NCI-H1105 (cell line): ENCODE results near the gene CYP3A4.
"Not testable (repeated sequence)": the region's sequence is repeated elsewhere in the genome, so short reads cannot be mapped to it uniquely, and the experiment has no call there.

ENCODE experiments used
- DNase-seq: peaks from one replicate; lab custom pipeline; 2025; lab: John Stamatoyannopoulos, UW

The CYP3A4 gene

DNA sequence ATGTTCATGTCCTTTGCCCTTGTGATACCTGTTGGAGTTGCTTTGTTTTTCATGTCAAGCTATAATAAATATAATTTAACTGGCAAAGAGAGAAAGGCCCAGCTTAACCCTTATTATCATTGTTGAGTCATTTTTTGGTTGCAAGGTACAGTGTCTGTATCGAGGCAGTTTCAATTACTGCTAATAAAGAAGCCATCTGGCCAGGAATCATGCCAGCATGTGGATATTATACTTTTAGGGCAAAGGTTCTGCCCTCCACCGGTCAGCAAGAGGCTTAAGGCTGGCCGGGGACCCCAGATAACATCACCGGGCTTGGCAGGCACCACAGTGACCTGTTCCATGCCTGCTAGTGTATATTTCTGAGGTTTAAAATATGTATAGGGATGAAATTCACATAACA is 9.0 kb upstream of the CYP3A4 start:
- no peak for DNase-seq

DNA sequence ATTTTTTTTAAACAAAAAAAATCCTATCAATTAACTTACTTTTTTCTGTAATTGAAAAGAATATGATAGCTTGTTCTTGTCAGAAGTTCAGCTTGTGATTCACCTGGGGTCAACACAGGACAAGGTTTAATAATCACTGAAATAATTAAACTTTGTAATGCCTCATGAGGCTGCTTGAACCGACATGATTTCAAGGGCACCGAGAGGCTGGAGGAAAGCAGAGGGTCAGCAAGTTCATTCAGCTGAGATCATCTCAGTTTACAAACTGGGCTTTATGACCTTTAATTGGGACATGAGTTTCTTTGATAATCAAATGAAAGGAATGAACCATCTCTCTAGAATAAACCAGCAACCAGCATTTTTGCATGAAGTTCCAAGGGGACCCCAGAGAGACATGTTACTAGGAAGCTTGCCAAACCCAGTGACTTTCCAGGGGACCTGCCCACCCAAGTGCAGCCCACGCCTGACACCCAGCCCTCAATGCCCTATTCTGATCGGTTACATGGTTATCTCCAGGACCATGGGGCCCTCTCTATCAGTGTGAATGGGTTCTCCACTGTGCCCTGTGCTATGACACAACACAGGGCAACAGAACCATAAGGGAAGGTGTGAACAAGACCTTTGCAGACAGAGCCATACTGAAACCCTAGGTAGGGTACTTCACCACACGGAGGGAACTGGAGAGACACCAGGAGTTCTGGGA is 7.8 kb upstream of the CYP3A4 start:
- no peak for DNase-seq

DNA sequence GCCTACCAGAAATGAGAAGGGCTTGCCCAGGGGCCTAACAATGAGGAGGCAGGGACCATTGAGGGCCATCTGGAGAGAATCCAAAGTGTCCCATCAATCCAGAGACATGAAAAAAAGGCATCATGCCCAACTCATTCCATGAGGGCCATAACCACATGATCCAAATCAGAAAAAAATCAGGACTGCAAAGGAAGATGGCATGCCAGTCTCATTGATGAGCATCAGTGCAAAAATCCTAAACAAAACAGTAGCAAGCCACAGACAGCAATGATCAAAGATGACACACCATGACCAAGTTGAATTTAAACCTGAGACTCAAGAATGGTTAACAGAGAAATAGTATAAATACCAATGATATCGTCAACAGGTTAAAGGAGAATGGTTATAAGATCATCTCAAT is 7.0 kb upstream of the CYP3A4 start:
- no peak for DNase-seq

DNA sequence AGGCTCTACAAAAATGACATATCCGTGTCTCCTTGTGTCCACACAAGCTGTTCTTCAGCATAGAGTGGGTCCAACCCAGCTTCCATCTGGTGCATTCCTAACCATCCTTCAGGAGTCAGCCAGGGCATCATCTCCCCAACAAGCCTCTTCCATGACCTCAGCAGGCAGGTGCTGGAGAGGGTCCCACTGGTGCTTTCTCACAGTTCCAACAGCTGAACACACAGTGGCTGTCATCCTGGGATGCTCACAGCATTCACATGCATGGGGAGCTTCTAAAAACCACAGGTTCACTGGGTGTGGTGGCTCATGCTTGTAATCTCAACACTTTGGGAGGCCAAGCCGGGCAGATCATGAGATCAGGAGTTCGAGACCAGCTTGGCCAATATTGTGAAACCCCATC is 6.4 kb upstream of the CYP3A4 start:
- no peak for DNase-seq

DNA sequence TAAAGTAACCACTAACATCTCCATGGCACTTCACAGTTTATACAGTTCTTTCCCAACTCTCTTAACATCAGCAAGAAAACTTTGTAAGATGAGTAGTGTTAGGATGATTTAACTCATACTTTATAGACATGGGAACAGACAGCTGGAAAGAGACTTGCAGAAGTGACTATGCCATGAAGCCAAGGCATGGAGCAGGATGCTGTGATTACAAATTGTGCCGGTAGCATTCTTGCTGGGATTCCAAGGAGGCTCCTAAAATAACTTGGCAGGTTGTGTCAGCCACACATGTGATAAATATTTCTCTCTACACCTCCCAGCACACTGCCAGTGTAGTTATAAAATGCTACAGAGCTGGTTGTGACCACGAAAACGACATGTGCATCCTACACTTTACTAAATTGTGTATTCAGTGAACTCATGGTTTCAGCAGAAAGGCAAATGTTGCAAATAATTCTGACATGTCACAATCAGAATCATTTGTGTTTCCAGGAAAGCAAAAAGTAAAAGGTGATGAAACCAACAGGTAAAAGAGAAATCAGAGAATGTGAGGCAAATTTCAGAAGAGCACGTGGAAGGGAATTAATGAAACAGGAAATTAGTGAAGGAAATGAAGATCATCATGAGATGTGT is 5.6 kb upstream of the CYP3A4 start:
- no peak for DNase-seq

DNA sequence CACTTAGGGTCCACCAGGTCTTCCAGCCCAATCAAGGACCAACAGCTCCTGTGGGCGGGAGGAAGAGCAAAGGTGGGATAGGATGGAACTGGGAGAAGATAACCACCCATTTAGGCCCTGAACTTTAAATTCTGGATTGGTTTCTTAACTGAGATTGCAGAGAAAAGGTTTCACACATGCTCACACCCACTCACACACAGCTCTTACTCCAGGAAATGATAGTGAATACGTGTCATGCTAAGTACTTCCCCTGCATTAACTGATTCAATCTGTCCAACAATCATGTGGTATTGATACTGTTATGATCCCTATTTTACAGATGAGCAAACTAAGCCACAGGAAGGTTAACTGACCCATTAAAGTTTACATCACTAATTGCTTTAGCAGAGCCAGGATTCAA is 4.6 kb upstream of the CYP3A4 start:
- DNase-seq, result no peak

DNA sequence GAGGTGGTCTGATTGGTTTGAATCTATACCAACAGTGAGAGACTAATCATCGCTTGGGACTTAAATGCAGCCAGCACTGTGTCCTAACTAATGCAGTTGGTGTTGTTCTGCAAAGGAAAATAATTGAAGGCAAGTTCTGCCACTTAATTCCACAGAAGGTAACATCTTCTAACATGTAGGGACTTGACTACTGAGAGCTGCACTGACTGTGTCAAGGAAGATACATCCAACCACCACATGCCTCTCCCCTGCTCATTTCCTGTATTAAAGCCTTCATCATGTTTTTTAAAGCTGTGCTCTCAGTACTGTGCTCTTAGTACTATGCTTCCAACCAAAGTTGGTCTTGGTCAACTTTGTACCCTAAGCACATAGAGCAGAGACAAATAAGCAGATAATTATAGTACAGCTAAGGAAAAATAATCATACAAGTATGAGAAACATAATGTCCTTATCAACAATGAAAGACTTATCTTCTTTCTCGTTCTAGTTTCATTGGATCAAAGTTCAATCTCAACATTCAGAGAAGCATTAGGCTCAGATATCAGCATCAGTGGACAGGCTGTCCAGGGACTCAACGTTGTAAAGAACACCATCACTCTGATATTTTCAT is 2.8 kb upstream of the CYP3A4 start:
- DNase-seq, result no peak

DNA sequence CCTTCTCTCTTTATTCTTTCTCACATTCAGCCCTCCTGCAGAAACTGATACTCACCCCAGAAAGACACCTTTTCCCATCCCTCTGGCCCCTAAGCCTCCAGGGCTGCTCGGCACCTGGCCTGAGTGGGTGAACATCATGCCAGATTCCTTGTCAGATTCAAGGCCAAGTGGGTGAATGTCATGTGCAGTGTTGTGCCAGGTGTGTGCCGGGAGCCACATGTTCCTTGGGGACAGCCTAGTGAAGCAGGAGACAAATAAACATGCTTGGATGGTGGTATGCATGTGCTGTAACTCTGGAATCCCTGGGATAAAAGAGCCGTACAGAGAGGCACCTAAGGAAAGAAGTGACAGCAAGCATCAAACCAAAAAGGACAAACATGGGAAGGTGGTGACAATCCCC is 1.7 kb upstream of the CYP3A4 start:
- DNase-seq, result not testable (repeated sequence)

DNA sequence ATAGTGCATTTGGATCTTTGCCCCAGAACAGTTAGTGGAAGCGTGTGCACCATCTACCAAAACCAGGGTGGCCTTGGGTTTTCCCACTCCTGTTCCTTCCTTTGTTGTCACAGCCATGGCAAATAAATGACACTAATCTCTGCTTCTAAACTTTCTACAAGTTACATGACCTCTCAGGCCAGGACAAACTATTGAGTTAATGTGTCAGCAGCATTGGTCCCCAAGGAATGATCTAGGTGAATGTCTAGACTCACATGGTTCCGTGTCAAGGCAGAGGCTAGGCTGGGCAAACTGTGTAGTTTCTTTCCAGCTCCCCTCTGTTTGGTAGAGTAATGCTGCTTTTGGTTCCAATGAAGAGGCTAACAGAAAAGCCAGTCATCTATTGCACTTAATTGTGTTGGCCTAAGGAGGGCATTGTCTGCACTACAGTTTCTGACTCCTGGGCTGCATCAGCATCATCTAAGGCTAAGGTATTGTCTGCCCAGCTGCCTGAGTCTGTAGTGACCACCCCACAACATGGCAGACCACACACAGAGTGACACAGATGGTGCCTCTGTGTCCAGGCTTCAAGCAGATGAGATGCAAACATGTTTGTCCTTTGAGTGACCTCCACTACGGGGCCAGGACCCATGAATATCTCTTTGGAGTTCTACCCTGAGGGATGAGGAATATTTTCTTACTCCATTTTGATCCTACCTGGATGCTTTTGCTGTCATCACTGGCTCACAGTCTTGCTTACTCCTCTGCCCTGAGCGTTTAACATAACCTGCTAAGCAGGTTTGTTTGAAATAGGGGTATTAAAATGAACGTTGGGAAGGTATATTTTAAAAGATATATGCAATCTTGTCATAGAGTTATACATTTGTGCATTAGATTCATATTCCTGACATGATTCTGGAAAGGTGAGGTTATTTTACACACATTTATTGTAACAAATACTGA is 1.7 kb downstream of the CYP3A4 start:
- no peak for DNase-seq

DNA sequence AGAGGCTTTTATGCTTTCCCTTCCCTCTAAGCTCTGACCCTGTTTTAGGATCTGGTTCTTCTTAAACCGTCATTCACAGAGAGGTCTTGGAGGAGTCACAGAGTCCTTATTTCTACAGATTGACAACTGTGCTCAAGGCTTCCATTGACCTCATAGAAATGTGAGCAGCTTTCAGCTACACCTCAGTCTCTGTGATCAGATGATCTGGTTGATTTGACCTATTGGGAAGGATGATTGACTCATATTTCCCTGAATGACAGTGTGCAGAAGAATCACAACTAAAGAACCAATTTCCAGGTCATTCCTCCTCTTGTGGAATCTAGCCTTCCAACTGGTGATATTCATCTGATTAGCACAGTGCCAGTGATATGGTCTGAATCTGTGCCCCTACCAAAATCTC is 3.4 kb downstream of the CYP3A4 start:
- DNase-seq, result no peak

DNA sequence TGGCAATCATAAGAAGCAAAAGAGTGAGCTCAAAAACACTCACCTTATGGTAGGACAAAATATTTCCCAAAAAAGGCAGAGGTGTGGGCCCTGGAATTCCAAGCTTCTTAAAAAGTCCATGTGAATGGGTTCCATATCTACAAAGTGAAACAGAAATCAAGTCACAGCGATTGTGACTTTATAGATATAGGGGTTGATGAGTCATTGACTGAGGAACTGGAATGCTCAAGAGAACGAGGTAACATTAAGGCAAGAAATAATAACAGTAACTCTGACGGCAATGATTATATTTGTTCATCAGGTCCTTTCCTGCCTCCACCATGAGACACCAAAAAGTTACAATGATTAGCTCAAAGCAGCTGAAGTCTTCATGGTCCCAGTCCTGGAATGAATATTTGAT is 4.0 kb downstream of the CYP3A4 start:
- DNase-seq, result no peak

DNA sequence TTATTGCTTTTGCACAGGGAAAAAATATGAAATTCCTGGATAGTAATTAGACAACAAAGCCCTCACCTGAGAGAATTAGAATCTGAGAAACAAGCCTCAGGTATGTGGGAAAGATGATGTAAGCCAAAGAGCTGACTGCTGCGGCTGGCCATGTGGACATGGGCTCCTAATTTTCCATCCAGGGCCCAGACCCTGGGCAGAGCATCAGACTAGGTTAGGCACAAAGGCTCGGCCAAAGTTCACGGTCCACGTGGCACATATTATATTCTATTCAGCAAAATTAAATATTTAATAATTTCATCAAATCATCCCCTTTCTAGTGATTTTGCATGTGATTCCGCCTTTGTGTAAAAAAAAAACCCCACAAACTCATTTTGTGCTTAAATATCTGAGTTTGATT is 5.1 kb downstream of the CYP3A4 start:
- DNase-seq, result no peak

DNA sequence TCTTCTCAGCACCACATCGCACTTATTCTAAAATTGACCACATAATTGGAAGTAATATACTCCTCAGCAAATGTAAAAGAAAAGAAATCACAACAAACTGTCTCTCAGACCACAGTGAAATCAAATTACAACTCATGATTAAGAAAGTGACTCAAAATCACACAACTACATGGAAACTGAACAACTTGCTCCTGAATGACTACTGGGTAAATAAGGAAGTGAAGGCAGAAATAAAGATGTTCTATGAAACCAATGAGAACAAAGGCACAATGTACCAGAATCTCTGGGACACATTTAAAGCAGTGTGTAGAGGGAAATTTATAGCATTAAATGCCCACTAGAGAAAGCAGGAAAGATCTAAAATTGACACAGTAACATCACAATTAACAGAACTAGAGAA is 10.6 kb downstream of the CYP3A4 start:
- not testable (repeated sequence) for DNase-seq

DNA sequence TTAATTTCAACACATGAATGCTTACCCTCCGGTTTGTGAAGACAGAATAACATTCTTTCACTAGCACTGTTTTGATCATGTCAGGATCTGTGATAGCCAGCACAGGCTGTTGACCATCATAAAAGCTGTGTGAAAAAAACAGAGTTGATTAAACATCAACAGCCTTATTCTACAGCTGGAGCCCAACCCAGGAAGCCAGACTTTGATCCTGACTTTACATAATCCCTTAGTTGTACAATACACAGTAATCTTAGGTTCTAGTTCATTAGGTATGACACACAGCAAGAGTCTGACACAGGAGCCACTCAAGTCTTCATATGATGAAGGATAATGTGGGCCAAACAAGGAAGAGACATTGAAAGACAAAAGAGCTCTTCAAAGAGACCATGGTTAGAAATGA is 11.4 kb downstream of the CYP3A4 start:
- no peak for DNase-seq

DNA sequence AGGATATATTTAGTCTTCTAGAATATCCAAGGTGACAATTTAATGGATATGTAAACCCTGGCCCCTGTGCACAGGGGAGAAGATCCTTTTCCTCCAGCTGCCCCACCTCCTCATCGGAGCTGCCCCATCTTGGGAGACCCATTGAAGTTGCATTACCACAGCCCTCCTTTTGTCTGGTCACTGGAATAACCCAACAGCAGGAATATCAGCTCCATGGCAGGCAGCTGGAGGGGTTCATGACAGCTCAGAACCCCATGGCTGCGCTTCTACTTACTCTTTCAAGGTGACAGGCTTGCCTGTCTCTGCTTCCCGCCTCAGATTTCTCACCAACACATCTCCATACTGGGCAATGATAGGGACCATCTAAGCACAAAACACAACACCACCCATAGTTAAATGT is 14.5 kb downstream of the CYP3A4 start:
- not testable (repeated sequence) for DNase-seq

DNA sequence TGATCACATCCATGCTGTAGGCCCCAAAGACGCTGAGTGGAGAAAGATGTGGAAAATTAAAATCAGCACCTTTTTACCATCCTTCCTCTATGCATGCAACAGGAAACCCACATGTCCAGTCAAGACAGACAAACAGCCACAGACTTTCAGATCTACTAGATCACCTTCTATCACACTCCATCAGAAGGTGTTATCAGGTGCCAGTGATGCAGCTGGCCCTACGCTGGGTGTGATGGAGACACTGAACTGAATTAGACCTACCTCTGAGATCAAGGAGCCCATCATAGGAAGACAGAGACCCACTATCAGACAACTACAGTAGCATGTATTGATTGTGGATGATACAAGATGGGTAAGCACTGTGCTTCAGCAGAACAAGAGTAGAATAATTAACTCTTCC is 15.5 kb downstream of the CYP3A4 start:
- no peak for DNase-seq

DNA sequence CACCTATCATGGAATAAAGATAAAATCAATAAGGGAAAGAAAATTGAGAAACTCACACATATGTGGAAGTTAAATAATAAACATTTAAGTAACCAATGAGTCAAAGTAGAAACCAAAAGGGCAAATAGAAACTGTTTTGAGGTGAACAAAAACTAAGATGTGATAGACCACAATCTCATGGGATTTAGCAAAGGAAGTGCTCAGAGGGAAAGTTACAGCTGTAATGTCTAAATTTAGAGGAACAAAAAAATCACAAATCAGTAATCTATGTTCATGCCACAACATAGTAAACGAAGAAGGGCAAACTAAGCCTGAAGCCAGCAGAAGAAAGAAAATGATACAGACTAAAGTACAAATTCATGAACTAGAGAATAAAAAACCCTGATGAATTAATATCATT is 16.3 kb downstream of the CYP3A4 start:
- DNase-seq, result no peak

DNA sequence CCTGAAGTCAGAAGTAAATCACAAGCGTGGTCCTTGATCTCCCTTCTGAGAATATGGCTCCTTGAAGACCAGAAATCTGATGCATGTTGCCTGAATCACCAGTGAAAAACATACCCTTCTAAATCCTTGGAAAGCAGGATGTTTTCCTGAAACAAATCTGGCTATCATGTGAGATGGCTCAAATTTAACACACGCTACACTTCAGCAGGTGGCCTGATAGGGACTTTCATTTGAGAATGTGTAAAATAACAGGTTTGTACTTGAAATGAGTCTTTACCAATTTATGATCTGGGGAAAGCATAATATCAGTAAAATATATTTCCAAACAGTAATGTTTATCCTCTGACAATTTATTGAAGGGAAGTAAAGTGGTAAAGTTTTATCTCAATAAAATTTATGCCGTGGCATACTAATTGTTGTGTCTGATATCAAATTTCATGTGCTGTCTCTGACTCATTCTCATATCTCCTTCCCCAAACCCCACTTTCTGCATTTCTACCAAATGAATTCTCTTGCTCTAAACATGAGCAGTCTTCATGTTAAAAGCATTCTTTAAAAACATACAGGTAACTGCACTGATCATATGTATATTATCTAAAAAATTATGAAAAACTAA is 17.4 kb downstream of the CYP3A4 start:
- no peak for DNase-seq

DNA sequence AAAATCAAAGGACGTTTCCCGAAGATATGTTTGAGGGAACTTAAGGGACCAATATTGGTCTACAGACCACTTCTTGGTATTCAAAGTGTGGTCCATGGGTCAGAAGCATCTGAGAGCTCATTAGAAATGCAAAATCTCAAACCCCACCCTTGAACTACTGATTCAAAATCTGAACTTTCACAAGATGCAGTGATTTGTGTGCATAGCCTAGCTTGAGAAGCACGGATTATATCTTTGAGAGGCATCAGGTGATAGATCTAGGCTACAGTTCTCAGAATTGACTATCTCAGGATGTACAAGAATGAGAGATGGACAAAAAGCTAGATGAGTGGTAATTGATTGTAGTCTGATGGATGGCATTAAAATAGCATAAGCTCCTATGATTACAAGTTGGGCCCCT is 19.5 kb downstream of the CYP3A4 start:
- no peak for DNase-seq

DNA sequence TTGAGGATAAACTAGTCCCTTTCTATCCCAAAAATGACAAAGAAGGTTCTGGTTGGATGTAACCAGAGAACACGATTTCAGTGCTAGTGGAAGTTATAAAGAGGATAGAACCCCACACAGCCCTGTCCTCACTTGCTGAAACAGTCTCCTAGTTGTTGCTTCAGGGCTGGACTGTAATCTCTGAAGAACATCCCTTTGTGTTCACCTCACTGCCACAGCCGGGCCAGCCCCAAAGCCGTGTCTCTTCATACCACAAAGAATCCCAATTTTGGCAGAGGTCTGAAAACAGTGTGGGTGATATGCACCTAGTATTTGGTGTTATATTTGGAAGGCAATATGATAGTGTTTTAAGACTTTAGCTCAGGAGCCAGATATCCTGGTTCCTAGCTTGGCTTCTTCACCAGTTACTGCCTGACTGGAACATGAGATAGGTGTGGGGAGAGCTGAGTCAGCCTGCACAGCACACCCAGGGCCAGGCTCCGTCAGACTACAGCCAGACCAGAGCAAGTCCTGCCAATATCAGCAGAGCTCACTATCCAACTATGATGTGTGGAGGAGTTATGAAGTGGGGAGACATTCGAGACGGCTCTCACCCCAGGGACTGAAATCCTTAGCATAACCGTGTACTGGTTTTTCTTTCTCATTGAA is 21.2 kb downstream of the CYP3A4 start:
- no peak for DNase-seq

DNA sequence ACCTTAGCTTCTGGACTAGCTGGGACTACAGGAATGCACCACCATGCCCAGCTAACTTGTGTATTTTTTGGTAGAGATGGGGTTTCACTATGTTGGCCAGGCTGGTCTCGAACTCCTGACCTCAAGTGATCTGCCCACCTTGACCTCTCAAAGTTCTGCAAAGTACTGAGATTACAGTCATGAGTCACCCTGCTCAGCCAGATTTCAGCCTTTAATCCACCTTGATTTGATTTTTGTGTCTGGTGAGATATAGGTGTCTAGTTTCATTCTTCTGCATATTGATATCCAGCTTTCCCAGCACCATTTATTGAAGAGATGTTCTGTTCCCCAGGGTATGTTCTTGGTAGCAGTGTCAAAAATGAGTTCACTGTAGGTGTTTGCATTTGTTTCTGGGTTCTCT is 28.9 kb downstream of the CYP3A4 start:
- DNase-seq, result no peak

DNA sequence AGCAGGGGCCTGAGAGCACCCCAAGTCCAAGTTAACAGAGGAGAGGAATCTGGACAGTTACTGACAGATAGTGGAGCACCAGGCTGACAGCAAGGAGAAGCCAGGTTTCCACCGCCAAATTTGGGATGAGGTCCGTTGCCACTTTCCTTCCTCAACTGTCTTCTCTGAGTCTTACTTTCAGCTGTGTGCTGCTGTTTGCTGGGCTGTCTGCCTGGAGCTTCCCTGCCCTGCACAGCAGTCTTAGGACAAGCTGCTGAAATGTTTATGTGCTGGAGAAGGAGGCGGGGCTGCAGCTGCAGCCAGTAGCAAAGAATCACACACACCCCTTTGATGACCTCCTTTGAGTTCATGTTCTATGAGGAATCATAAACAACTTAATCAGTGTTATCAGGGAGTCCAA is 31.6 kb downstream of the CYP3A4 start:
- DNase-seq, result no peak
